Tongue (tissue), 2 donors: Measurements from ENCODE around the gene SH3BGRL2. TPM values are rescaled to one million over a fixed set of nuclear protein-coding genes. Genes with fewer than 3 reads are reported as not detected.

ENCODE experiments used
- DNase-seq: peaks from one replicate; pipeline ENCODE4 v3.0.0-alpha.2; 2015
- total RNA-seq: library from RNA; depleted of rRNA; stranded (reverse); fragments of >200 nt; gene quantifications from one replicate; pipeline ENCODE4 v1.2.3, GENCODE V29; 2014

The SH3BGRL2 gene
- total RNA-seq: 30.8 TPM

- peak; percentile 85 for DNase-seq
These were observed at the start of gene SH3BGRL2 for GRCh38 chr6:79630883-79631692. Gene SH3BGRL2, plus strand, starts transcription at chr6:79631329. Its CDS starts 133 bp downstream, at chr6:79631462.

- no peak for DNase-seq
These were observed 46.8 kb upstream of the SH3BGRL2 start for GRCh38 chr6:79584332-79584731.

GRCh38 chr6:79586548-79586947 is 44.6 kb upstream of the SH3BGRL2 start:
- no peak for DNase-seq

GRCh38 chr6:79589701-79590100 is 41.4 kb upstream of the SH3BGRL2 start:
- no peak for DNase-seq

- no peak for DNase-seq
These were observed 34.0 kb upstream of the SH3BGRL2 start for GRCh38 chr6:79597155-79597554.

GRCh38 chr6:79598012-79598411 is 33.1 kb upstream of the SH3BGRL2 start:
- no peak for DNase-seq

GRCh38 chr6:79599725-79600259 is 31.3 kb upstream of the SH3BGRL2 start:
- no peak for DNase-seq

- no peak for DNase-seq
These were observed 30.8 kb upstream of the SH3BGRL2 start for GRCh38 chr6:79600313-79600712.

- peak; percentile 10 for DNase-seq
These were observed 30.1 kb upstream of the SH3BGRL2 start for GRCh38 chr6:79600812-79601609.

GRCh38 chr6:79602859-79603258 is 28.3 kb upstream of the SH3BGRL2 start:
- no peak for DNase-seq

GRCh38 chr6:79604583-79605037 is 26.5 kb upstream of the SH3BGRL2 start:
- no peak for DNase-seq

- no peak for DNase-seq
These were observed 26.1 kb upstream of the SH3BGRL2 start for GRCh38 chr6:79605061-79605460.

GRCh38 chr6:79605968-79606764 is 25.0 kb upstream of the SH3BGRL2 start:
- no peak for DNase-seq

GRCh38 chr6:79607000-79607399 is 24.1 kb upstream of the SH3BGRL2 start:
- no peak for DNase-seq

GRCh38 chr6:79608334-79609224 is 22.6 kb upstream of the SH3BGRL2 start:
- DNase-seq: no peak

GRCh38 chr6:79609225-79609595 is 21.9 kb upstream of the SH3BGRL2 start:
- DNase-seq: no peak

GRCh38 chr6:79610306-79611009 is 20.7 kb upstream of the SH3BGRL2 start:
- no peak for DNase-seq

GRCh38 chr6:79612457-79612856 is 18.7 kb upstream of the SH3BGRL2 start:
- no peak for DNase-seq

- DNase-seq: no peak
These were observed 18.2 kb upstream of the SH3BGRL2 start for GRCh38 chr6:79612918-79613317.

- DNase-seq: no peak
These were observed 17.2 kb upstream of the SH3BGRL2 start for GRCh38 chr6:79613912-79614311.
